ENCODE results near the gene DBX1.
"Not testable (repeated sequence)": the region's sequence is repeated elsewhere in the genome, so short reads cannot be mapped to it uniquely, and the experiment has no call there.

DNA sequence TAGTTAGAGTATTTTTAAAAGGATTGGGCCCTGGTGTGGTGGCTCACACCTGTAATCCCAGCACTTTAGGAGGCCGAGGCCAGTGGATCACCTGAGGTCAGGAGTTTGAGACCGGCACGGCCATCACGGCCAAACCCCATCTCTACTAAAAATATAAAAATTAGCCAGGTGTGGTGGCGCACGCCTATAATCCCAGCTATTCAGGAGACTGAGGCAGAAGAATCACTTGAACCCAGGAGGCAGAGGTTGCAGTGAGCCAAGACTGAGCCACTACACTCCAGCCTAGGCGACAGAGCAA lies 31.8 kb downstream of the DBX1 start:
- not testable (repeated sequence) for TF ChIP-seq POLR2A (IDR thresholded peaks at IDR 0.05)
- TF ChIP-seq, protein P1, sequence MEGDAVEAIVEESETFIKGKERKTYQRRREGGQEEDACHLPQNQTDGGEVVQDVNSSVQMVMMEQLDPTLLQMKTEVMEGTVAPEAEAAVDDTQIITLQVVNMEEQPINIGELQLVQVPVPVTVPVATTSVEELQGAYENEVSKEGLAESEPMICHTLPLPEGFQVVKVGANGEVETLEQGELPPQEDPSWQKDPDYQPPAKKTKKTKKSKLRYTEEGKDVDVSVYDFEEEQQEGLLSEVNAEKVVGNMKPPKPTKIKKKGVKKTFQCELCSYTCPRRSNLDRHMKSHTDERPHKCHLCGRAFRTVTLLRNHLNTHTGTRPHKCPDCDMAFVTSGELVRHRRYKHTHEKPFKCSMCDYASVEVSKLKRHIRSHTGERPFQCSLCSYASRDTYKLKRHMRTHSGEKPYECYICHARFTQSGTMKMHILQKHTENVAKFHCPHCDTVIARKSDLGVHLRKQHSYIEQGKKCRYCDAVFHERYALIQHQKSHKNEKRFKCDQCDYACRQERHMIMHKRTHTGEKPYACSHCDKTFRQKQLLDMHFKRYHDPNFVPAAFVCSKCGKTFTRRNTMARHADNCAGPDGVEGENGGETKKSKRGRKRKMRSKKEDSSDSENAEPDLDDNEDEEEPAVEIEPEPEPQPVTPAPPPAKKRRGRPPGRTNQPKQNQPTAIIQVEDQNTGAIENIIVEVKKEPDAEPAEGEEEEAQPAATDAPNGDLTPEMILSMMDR (IDR thresholded peaks at IDR 0.05), result not testable (repeated sequence)
